K562 treated with DMSO at 1 percent for 4 hours (cell line): ENCODE measurements around the gene SBNO2. TPM values are rescaled to one million over a fixed set of nuclear protein-coding genes. Genes with fewer than 3 reads are reported as not detected.

Experiments used
- total RNA-seq: library from RNA; unstranded; fragments of 300-600 nt; gene quantifications from 2 replicates; pipeline ENCODE4 v1.2.3, GENCODE V29; 2022; ENCODE audit not compliant: insufficient read depth

SBNO2 gene
- 36.2 and 36.3 TPM in 2 replicates for total RNA-seq

GRCh38 chr19:1173845-1174809 lies at the start of gene SBNO2:
TSS of gene SBNO2 (minus strand) at chr19:1174268. CDS start at chr19:1154276, 19,992 bp downstream.

GRCh38 chr19:1205114-1206099 lies 31.3 kb upstream of the SBNO2 start, which contains the start of gene STK11:
TSS of gene STK11 (plus strand) at chr19:1205778. CDS start at chr19:1206914, 1,136 bp downstream.

GRCh38 chr19:1103708-1104310 lies 70.3 kb downstream of the SBNO2 start, which contains the start of gene GPX4:
TSS of gene GPX4 (plus strand) at chr19:1103994. CDS start at chr19:1104044, 50 bp downstream.

GRCh38 chr19:1094978-1095701 lies 78.9 kb downstream of the SBNO2 start, which contains the start of gene POLR2E:
TSS of gene POLR2E (minus strand) at chr19:1095375. CDS start at chr19:1095315, 60 bp downstream.

GRCh38 chr19:1066748-1067340 lies 107.2 kb downstream of the SBNO2 start, which contains the start of gene ARHGAP45:
TSS of gene ARHGAP45 (plus strand) at chr19:1067167. CDS start at chr19:1067406, 239 bp downstream.

Other genes starting within 250 kb of the SBNO2 start
- 40.2 and 46.0 TPM in 2 replicates for gene ARID3A, start 248.2 kb downstream of the SBNO2 start, total RNA-seq
- gene WDR18, start 189.9 kb downstream of the SBNO2 start, total RNA-seq = 69.4 and 76.6 TPM in 2 replicates
- gene GRIN3B, start 173.8 kb downstream of the SBNO2 start, total RNA-seq = 0.75 and 0.97 TPM in 2 replicates
- gene TMEM259, start 153.1 kb downstream of the SBNO2 start, total RNA-seq = 198 and 255 TPM in 2 replicates
- not detected in 2 replicates for gene RNU6-2, start 152.7 kb downstream of the SBNO2 start, total RNA-seq
- 117 and 118 TPM in 2 replicates for gene CNN2, start 147.7 kb downstream of the SBNO2 start, total RNA-seq
- 41.5 and 58.2 TPM in 2 replicates for gene ABCA7, start 134.2 kb downstream of the SBNO2 start, total RNA-seq
- gene ARHGAP45, start 107.1 kb downstream of the SBNO2 start, total RNA-seq = 21.6 and 27.0 TPM in 2 replicates
- gene POLR2E, start 78.9 kb downstream of the SBNO2 start, total RNA-seq = 205 and 214 TPM in 2 replicates
- gene GPX4, start 70.3 kb downstream of the SBNO2 start, total RNA-seq = 870 and 876 TPM in 2 replicates
- 105 and 123 TPM in 2 replicates for gene STK11, start 31.5 kb upstream of the SBNO2 start, total RNA-seq
- 4.8 and 7.1 TPM in 2 replicates for gene CBARP, start 63.7 kb upstream of the SBNO2 start, total RNA-seq
- gene ATP5F1D, start 67.5 kb upstream of the SBNO2 start, total RNA-seq = 424 and 456 TPM in 2 replicates
- gene MIDN, start 74.3 kb upstream of the SBNO2 start, total RNA-seq = 48.5 and 50.6 TPM in 2 replicates
- gene CIRBP, start 95.1 kb upstream of the SBNO2 start, total RNA-seq = 140 and 141 TPM in 2 replicates
- 81.3 and 99.5 TPM in 2 replicates for gene FAM174C, start 101.3 kb upstream of the SBNO2 start, total RNA-seq
- gene EFNA2, start 111.6 kb upstream of the SBNO2 start, total RNA-seq = 1.2 TPM in 1 of 2 replicates, not detected in the other
- 317 and 328 TPM in 2 replicates for gene NDUFS7, start 209.6 kb upstream of the SBNO2 start, total RNA-seq
- 44.1 and 45.1 TPM in 2 replicates for gene GAMT, start 227.3 kb upstream of the SBNO2 start, total RNA-seq
- gene DAZAP1, start 233.3 kb upstream of the SBNO2 start, total RNA-seq = 151 and 156 TPM in 2 replicates